Skin epidermis (tissue), 12 donors: ENCODE results near the gene BBS9.

Experiments used
- H3K27ac ChIP-seq, 21 experiments: fragments of 200-600 bp; sonication (generic) in 11 of 21; one replicate each; pipeline ENCODE4 v1.5.0; 2020; ENCODE audit warnings: mild to moderate bottlenecking in 3 of 21, inconsistent platforms in 2 of 21, moderate library complexity in 2 of 21
- H3K4me3 ChIP-seq, 7 experiments: fragments of 200-600 bp; sonication (generic) in 2 of 7; one replicate each; pipeline ENCODE4 v1.5.0; 2020; ENCODE audit warnings: inconsistent platforms in 2 of 7, mild to moderate bottlenecking in 2 of 7, moderate library complexity in 1 of 7

The BBS9 gene

GRCh38 chr7:33563651-33564050, 434.3 kb downstream of the BBS9 start:
- H3K27ac ChIP-seq: no peak overlapping the region
- no peak overlapping the region for H3K4me3 ChIP-seq

GRCh38 chr7:33578166-33578565, 448.8 kb downstream of the BBS9 start:
- Histone ChIP-seq H3K27ac (no peak overlapping the region), H3K4me3 (no peak overlapping the region)

- no peak overlapping the region for H3K27ac ChIP-seq
- no peak overlapping the region for H3K4me3 ChIP-seq
Observed at GRCh38 chr7:33578881-33579672, 449.7 kb downstream of the BBS9 start.

- no peak overlapping the region for H3K4me3 ChIP-seq
- H3K27ac ChIP-seq: no peak overlapping the region
Observed at GRCh38 chr7:33579673-33579960, 450.3 kb downstream of the BBS9 start.

- no peak overlapping the region for H3K27ac ChIP-seq
- H3K4me3 ChIP-seq: no peak overlapping the region
Observed at GRCh38 chr7:33581236-33581635, 451.9 kb downstream of the BBS9 start.

GRCh38 chr7:33582104-33582503, 452.7 kb downstream of the BBS9 start:
- no peak overlapping the region for H3K4me3 ChIP-seq
- no peak overlapping the region for H3K27ac ChIP-seq

GRCh38 chr7:33582533-33582932, 453.2 kb downstream of the BBS9 start:
- no peak overlapping the region for H3K4me3 ChIP-seq
- H3K27ac ChIP-seq: no peak overlapping the region

GRCh38 chr7:33589911-33590310, 460.5 kb downstream of the BBS9 start:
- Histone ChIP-seq H3K27ac (no peak overlapping the region), H3K4me3 (no peak overlapping the region)

GRCh38 chr7:33590916-33591315, 461.6 kb downstream of the BBS9 start:
- Histone ChIP-seq H3K4me3 (no peak overlapping the region), H3K27ac (no peak overlapping the region)

- Histone ChIP-seq H3K4me3 (no peak overlapping the region), H3K27ac (no peak overlapping the region)
Observed at GRCh38 chr7:33591490-33591889, 462.1 kb downstream of the BBS9 start.

- no peak overlapping the region for H3K4me3 ChIP-seq
- H3K27ac ChIP-seq: no peak overlapping the region
Observed at GRCh38 chr7:33592718-33593117, 463.4 kb downstream of the BBS9 start.

GRCh38 chr7:33593611-33594010, 464.2 kb downstream of the BBS9 start:
- Histone ChIP-seq H3K4me3 (no peak overlapping the region), H3K27ac (no peak overlapping the region)

GRCh38 chr7:33596686-33597085, 467.3 kb downstream of the BBS9 start:
- Histone ChIP-seq H3K4me3 (no peak overlapping the region), H3K27ac (no peak overlapping the region)

GRCh38 chr7:33597181-33597580, 467.8 kb downstream of the BBS9 start:
- no peak overlapping the region for H3K4me3 ChIP-seq

GRCh38 chr7:33601101-33601500, 471.7 kb downstream of the BBS9 start:
- no peak overlapping the region for H3K4me3 ChIP-seq
- no peak overlapping the region for H3K27ac ChIP-seq

More at GRCh38 chr7:33597181-33597580, 467.8 kb downstream of the BBS9 start:
- H3K27ac ChIP-seq: peak overlapping the region in 1 of 21 experiments; percentile 14

- no peak overlapping the region for H3K4me3 ChIP-seq
- no peak overlapping the region for H3K27ac ChIP-seq
Observed at GRCh38 chr7:33601884-33602283, 472.5 kb downstream of the BBS9 start.

GRCh38 chr7:33604056-33604455, 474.7 kb downstream of the BBS9 start:
- H3K27ac ChIP-seq: no peak overlapping the region
- H3K4me3 ChIP-seq: no peak overlapping the region

- H3K27ac ChIP-seq: no peak overlapping the region
- no peak overlapping the region for H3K4me3 ChIP-seq
Observed at GRCh38 chr7:33610918-33611317, 481.6 kb downstream of the BBS9 start.

- Histone ChIP-seq H3K4me3 (no peak overlapping the region), H3K27ac (no peak overlapping the region)
Observed at GRCh38 chr7:33612442-33612841, 483.1 kb downstream of the BBS9 start.

GRCh38 chr7:33614357-33615117, 485.2 kb downstream of the BBS9 start:
- no peak overlapping the region for H3K4me3 ChIP-seq
- H3K27ac ChIP-seq: no peak overlapping the region

- Histone ChIP-seq H3K4me3 (no peak overlapping the region), H3K27ac (no peak overlapping the region)
Observed at GRCh38 chr7:33616752-33617151, 487.4 kb downstream of the BBS9 start.
